Cardiac fibroblast (primary cell): ENCODE results near the gene SFRP5.

Experiments used
- DNase-seq, 2 donors: peaks; one replicate each; pipeline versions ENCODE4 v3.0.0 to v3.0.0-alpha.2; 2010; ENCODE audit warnings: low read depth in 2 of 2
- H3K4me3 ChIP-seq, 2 donors: replicated peaks in 1 of 2; 1 replicate in 1 of 2; 2 replicates in 1 of 2; pipeline ENCODE4 v1.5.1; 2011; ENCODE audit warnings: low read depth in 2 of 2, low read length in 2 of 2, mild to moderate bottlenecking in 2 of 2, moderate library complexity in 1 of 2
- TF ChIP-seq, protein P1 (sequence below): IDR thresholded peaks from one replicate; pipeline ENCODE4 v1.5.1; 2011; ENCODE audit warnings: low read depth, mild to moderate bottlenecking, low read length, inconsistent platforms

The SFRP5 gene

DNA sequence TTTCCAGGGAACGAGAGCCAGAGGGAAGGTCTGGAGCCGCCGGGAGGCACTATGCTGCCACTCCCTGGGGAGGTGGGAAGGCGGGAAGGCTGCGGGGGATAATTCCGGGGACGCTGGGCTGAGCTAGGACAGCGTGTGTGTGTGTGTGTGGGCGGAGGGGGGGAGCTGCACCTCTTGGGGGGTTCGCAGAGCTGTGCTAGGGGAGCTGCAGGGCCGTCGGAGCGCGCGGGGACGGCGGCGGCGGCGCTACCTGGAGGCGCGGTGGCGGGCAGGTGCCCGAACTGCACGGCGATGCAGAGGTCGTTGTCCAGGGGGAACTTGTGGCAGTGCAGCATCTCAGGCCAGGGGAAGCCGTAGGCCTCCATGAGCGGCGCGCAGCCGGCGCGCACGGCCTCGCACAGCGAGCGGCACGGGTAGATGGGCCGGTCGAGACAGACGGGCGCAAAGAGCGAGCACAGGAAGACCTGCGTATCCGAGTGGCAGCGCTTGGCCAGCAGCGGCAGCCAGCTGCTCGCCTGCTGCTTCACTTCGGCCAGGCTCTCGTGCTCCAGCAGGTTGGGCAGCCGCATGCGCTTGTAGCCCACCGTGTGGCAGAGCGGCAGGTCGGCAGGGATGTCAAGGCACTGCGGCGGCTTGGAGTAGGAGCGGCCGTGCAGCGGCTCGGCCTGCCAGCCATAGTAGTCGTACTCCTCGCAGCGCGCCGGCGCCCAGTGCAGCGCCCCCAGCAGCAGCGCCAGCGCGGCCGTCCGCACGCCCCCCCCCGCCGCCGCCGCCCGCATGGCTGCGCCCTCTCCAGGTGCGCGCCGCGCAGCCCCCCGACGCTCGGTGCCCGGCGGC is 526 bp downstream of the SFRP5 start:
- H3K4me3 ChIP-seq = peak overlapping the region; percentile 5 to 25
- DNase-seq = peak; percentile 31 to 33
- TF ChIP-seq, protein P1, sequence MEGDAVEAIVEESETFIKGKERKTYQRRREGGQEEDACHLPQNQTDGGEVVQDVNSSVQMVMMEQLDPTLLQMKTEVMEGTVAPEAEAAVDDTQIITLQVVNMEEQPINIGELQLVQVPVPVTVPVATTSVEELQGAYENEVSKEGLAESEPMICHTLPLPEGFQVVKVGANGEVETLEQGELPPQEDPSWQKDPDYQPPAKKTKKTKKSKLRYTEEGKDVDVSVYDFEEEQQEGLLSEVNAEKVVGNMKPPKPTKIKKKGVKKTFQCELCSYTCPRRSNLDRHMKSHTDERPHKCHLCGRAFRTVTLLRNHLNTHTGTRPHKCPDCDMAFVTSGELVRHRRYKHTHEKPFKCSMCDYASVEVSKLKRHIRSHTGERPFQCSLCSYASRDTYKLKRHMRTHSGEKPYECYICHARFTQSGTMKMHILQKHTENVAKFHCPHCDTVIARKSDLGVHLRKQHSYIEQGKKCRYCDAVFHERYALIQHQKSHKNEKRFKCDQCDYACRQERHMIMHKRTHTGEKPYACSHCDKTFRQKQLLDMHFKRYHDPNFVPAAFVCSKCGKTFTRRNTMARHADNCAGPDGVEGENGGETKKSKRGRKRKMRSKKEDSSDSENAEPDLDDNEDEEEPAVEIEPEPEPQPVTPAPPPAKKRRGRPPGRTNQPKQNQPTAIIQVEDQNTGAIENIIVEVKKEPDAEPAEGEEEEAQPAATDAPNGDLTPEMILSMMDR = no peak

DNA sequence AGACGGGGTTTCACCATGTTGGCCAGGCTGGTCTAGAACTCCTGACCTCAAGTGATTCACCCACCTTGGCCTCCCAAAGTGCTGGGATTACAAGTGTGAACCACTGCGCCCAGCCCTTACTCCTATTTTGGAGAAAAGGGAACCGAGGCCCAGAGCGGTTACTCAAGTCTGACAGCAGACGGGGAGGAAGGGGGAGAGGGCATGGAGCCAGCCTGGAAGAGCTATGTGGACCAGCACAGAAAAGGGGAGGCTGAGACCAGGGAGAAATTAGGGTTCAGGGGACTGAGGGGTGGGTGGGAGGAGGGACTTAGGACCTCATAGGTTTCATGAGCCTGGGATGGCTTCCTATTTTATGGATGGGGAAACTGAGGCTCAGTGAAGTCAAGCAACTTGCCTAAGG is 1.5 kb downstream of the SFRP5 start:
- H3K4me3 ChIP-seq = no peak overlapping the region
- TF ChIP-seq, protein P1 = no peak
- DNase-seq = no peak

DNA sequence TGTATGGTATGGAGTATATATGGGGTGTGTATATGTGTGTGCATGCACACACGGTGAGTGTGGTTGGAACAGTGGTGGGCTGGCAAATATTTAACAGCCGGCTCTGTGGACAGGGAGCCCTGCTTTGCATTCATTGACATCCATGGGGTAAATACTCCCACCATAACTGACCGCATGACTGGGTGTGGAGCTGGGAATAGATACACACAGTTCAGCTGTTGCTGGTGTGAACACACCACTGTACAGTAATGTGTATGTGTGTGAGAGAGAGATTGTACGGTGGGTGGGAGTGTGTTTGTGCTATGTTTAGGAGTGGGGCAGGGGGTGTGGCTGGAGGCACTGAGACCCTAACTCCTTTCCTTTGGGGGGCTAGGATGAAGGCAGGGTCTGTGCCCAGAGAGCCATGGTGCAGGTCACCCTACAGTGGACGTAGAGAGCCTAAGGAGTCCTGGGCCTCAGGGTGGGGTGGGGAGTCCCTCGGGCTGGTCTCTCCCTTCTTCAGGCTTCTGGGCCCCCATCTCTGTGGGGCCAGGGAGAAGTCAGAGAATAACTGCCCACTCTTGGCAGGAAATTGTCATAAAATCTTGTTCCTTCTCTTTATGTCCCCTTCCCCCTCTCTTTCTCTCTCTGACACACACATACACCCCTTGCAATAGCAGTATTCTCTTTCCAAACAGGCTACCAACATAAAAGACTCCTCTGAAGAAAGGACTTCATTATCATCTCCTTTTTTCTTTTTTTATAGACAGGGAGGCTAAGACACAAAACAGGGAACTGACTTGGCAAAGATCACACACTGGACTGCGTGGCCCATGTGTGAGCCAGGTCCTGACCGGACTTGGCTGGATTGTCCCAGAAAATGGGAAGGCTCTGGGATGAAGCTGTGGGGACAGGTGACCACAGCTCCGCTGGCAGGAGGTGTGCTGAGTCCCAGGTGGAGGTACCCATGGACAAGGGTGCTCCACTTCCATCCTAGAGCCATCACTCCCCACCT is 3.2 kb downstream of the SFRP5 start:
- no peak overlapping the region for H3K4me3 ChIP-seq
- DNase-seq = no peak
- TF ChIP-seq, protein P1 = no peak

DNA sequence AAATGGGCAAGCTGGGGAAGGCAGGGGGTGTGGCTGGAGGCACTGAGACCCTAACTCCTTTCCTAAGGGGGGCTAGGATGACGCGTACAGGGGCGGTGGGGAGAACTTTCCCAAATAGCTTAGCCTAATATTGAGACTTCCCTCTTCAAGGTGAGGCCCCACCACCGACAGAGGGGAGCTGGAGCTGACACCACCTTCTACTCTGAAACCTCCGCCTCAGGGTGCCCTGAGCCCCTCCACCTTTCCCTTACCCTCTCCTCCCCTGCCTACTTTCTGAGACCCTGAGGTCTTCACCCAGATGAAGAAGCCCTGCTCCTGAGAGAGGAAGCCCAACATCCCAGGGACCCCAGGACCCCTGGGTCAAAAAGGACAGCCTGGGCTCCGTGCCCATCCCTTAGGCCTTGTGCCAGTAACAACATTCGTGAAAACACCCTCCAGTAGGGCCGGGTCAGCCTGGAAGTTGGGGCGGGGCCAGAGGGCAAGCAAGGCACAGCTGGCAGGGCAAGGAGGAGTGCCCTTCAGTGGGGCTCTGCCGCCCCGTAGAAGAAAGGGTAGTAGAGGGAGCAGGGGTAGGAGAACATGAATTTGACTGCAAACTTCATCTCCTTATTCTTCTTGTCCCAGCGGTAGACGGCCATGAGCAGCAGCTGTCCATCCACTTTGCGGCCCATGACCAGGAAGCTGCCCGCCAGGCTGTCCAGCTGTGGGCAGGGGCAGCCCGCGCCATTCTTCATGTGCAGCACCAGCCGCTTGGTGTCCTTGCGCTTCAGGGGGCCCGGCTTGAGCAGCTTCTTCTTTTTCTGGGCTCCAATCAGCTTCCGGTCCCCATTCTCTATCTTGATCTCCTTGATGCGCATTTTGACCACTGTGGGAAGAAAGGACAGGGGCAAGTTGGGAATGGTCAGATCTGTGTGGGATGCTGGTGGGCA is 4.5 kb downstream of the SFRP5 start:
- TF ChIP-seq, protein P1 = no peak

DNA sequence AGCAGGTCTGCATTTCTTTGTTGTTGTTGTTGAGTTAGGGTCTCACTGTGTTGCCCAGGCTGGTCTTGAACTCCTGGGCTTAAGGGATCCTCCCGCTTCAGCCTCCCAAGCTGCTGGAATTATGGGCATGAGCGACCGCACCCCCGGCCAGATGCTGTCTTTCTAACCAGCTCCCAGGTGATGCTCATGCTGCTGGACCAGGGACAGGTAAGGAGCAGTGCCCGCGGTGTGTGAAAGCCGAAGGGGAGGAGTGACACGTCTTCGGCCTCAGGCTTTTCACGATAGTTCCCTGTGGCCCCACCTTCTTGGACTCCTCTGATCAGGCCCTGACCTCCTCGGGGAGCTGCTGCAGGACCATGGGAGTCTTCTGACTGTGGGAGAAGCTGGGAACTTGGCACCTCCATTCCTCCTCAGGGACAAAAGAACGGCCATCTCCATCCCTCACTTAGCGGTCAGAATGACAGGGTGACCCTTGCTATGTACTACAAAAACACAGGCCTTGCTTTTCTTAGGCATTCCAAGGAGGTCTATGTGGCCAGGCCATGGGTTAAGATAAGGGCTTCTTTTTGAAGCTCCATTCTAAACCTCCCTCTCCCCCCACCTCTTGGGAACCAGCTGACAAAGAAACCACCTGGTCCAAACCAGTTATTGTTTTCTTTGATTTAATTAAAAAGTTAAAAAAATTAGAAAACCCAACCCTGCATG is 5.5 kb downstream of the SFRP5 start:
- H3K4me3 ChIP-seq = no peak overlapping the region
- TF ChIP-seq, protein P1 = no peak
- peak in 1 of 2 donors; percentile 9 for DNase-seq

More for the DNA sequence above, 4.5 kb downstream of the SFRP5 start:
- no peak for DNase-seq
- no peak overlapping the region for H3K4me3 ChIP-seq
